KMS-11 (cell line): Measurements from ENCODE around the gene SSC5D.

Source experiments
- H2AFZ ChIP-seq: fragments of 200-600 bp; sonication (generic); 2 replicates; pipeline ENCODE4 v1.6.1; 2016; ENCODE audit warnings: antibody characterized with exemption, mixed run types, low read depth
- H3K27ac ChIP-seq: fragments of 200-600 bp; sonication (generic); 2 replicates; pipeline ENCODE4 v1.6.1; 2016; ENCODE audit warnings: mild to moderate bottlenecking, mixed run types
- H3K27me3 ChIP-seq: fragments of 200-600 bp; sonication (generic); 2 replicates; pipeline ENCODE4 v1.6.1; 2017; ENCODE audit warnings: mild to moderate bottlenecking, low read depth, mixed run types, moderate library complexity; ENCODE audit not compliant: insufficient read depth
- H3K36me3 ChIP-seq: fragments of 200-600 bp; sonication (generic); 2 replicates; pipeline ENCODE4 v1.6.1; 2017; ENCODE audit warnings: mild to moderate bottlenecking, mixed run types; ENCODE audit not compliant: insufficient read depth
- H3K4me1 ChIP-seq: fragments of 200-600 bp; sonication (generic); 2 replicates; pipeline ENCODE4 v1.6.1; 2016; ENCODE audit warnings: mild to moderate bottlenecking, low read depth, mixed run types; ENCODE audit not compliant: poor library complexity, severe bottlenecking
- H3K4me2 ChIP-seq: fragments of 200-600 bp; sonication (generic); 2 replicates; pipeline ENCODE4 v1.7.0; 2016; ENCODE audit warnings: mild to moderate bottlenecking, mixed run types
- H3K4me3 ChIP-seq: fragments of 200-600 bp; sonication (generic); IDR thresholded peaks from 2 replicates; pipeline ENCODE4 v1.6.1; 2017; ENCODE audit warnings: low read depth, low read length, mixed read lengths; ENCODE audit not compliant: insufficient read depth
- H3K79me2 ChIP-seq: fragments of 200-600 bp; sonication (generic); 2 replicates; pipeline ENCODE4 v1.6.1; 2016; ENCODE audit warnings: low read depth, mixed run types; ENCODE audit not compliant: insufficient read depth
- H3K9ac ChIP-seq: fragments of 200-600 bp; sonication (generic); 2 replicates; pipeline ENCODE4 v1.6.1; 2016; ENCODE audit warnings: mild to moderate bottlenecking, mixed run types
- H4K20me1 ChIP-seq: fragments of 200-600 bp; sonication (generic); 2 replicates; pipeline ENCODE4 v1.6.1; 2016; ENCODE audit warnings: mild to moderate bottlenecking, mixed run types; ENCODE audit not compliant: insufficient read depth
- CTCF ChIP-seq: fragments of 200-600 bp; sonication (generic); conservative IDR thresholded peaks from 2 replicates; pipeline ENCODE4 v1.6.1; 2017; ENCODE audit warnings: low read depth, mild to moderate bottlenecking, antibody characterized with exemption, low read length, moderate library complexity, mixed read lengths

SSC5D gene

GRCh38 chr19:55473225-55474012, 14.8 kb upstream of the SSC5D start:
- no peaks in the 10 kb centered on the region for H4K20me1 ChIP-seq
- H3K4me2 ChIP-seq = no peak overlapping the region
- H3K79me2 ChIP-seq = peaks cover 6% of the 10 kb centered on the region; the same call in 1 of the 2 replicates
- TF ChIP-seq CTCF = no peak
- H3K4me1 ChIP-seq = peaks cover 9% of the 10 kb centered on the region
- H3K4me3 ChIP-seq = no peak overlapping the region
- H3K27me3 ChIP-seq = peaks cover 8% of the 10 kb centered on the region; the same call in 1 of the 2 replicates
- H3K9ac ChIP-seq = no peak overlapping the region
- H3K36me3 ChIP-seq = no peaks in the 10 kb centered on the region
- no peak overlapping the region for H3K27ac ChIP-seq
- H2AFZ ChIP-seq = no peak overlapping the region

GRCh38 chr19:55474269-55475265, 13.7 kb upstream of the SSC5D start:
- no peak overlapping the region for H2AFZ ChIP-seq
- no peaks in the 10 kb centered on the region for H3K36me3 ChIP-seq
- no peak for TF ChIP-seq CTCF
- no peak overlapping the region for H3K4me2 ChIP-seq
- no peaks in the 10 kb centered on the region for H4K20me1 ChIP-seq
- H3K79me2 ChIP-seq = peaks cover 10% of the 10 kb centered on the region; the same call in 1 of the 2 replicates
- H3K27me3 ChIP-seq = peaks cover 8% of the 10 kb centered on the region; the same call in 1 of the 2 replicates
- H3K27ac ChIP-seq = no peak overlapping the region
- H3K4me3 ChIP-seq = no peak overlapping the region
- H3K9ac ChIP-seq = no peak overlapping the region
- H3K4me1 ChIP-seq = peaks cover 17% of the 10 kb centered on the region

- H3K27ac ChIP-seq = peak within 1 kb of the TSS; percentile 48
- H3K36me3 ChIP-seq = no peaks in the 10 kb centered on the region
- H4K20me1 ChIP-seq = no peaks in the 10 kb centered on the region
- H3K9ac ChIP-seq = peak within 1 kb of the TSS; percentile 48; the same call in 1 of the 2 replicates
- peaks cover 21% of the 10 kb centered on the region for H3K4me1 ChIP-seq
- TF ChIP-seq CTCF = no peak
- H3K79me2 ChIP-seq = peaks cover 11% of the 10 kb centered on the region; the same call in 1 of the 2 replicates
- H3K4me3 ChIP-seq = no peak within 1 kb of the TSS
- peak within 1 kb of the TSS; percentile 74 for H3K4me2 ChIP-seq
- peak within 1 kb of the TSS; percentile 89 for H2AFZ ChIP-seq
- peaks cover 3% of the 10 kb centered on the region; the same call in 1 of the 2 replicates for H3K27me3 ChIP-seq
These were observed 12.0 kb upstream of the SSC5D start, which contains the start of gene ZNF628 for GRCh38 chr19:55476100-55476775. Gene ZNF628 (plus strand): TSS chr19:55476617. CDS start chr19:55479911, 3,294 bp downstream.

GRCh38 chr19:55477905-55478304, 10.3 kb upstream of the SSC5D start:
- no peak for TF ChIP-seq CTCF
- H3K9ac ChIP-seq = no peak overlapping the region
- peaks cover 11% of the 10 kb centered on the region; the same call in 1 of the 2 replicates for H3K79me2 ChIP-seq
- peak overlapping the region; percentile 70; the same call in 1 of the 2 replicates for H3K4me2 ChIP-seq
- H3K27me3 ChIP-seq = no peaks in the 10 kb centered on the region
- no peaks in the 10 kb centered on the region for H4K20me1 ChIP-seq
- no peak overlapping the region for H2AFZ ChIP-seq
- H3K4me3 ChIP-seq = no peak overlapping the region
- H3K4me1 ChIP-seq = peaks cover 21% of the 10 kb centered on the region
- no peaks in the 10 kb centered on the region for H3K36me3 ChIP-seq
- H3K27ac ChIP-seq = no peak overlapping the region
